Measurements from ENCODE around the gene ANKRD35.
A peak's percentile ranks its signal among the peaks of the same experiment; 100 is the strongest.

The ANKRD35 gene

DNA sequence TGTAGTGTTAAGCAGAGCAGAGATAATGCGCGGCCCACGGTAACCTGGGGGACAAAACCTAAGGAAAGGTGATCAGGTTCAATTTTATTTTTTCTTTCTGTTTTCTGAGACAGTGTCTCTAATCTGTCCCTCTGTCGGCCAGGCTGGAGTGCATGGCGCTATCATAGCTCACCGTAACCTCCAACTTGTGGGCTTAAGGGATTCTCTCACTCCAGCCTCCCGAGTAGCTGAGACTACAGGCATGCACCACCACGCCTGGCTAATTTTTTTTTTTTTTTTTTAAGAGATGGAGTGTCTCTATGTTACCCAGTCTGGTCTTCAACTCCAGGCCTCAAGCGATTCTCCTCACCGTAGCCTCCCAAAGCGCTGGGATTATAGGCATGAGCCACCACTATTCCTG, 724 bp upstream of the ANKRD35 start:
- H3K4me3 ChIP-seq (ENCODE audit: low read depth, low read length): peak overlapping the region; percentile 70; the same call in 1 of the 2 replicates
- no peak for DNase-seq (ENCODE audit: low read depth)
- TF ChIP-seq, protein P1, sequence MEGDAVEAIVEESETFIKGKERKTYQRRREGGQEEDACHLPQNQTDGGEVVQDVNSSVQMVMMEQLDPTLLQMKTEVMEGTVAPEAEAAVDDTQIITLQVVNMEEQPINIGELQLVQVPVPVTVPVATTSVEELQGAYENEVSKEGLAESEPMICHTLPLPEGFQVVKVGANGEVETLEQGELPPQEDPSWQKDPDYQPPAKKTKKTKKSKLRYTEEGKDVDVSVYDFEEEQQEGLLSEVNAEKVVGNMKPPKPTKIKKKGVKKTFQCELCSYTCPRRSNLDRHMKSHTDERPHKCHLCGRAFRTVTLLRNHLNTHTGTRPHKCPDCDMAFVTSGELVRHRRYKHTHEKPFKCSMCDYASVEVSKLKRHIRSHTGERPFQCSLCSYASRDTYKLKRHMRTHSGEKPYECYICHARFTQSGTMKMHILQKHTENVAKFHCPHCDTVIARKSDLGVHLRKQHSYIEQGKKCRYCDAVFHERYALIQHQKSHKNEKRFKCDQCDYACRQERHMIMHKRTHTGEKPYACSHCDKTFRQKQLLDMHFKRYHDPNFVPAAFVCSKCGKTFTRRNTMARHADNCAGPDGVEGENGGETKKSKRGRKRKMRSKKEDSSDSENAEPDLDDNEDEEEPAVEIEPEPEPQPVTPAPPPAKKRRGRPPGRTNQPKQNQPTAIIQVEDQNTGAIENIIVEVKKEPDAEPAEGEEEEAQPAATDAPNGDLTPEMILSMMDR (IDR thresholded peaks at IDR 0.05; ENCODE audit: insufficient read depth, low read depth, low read length, missing control alignments): no peak

DNA sequence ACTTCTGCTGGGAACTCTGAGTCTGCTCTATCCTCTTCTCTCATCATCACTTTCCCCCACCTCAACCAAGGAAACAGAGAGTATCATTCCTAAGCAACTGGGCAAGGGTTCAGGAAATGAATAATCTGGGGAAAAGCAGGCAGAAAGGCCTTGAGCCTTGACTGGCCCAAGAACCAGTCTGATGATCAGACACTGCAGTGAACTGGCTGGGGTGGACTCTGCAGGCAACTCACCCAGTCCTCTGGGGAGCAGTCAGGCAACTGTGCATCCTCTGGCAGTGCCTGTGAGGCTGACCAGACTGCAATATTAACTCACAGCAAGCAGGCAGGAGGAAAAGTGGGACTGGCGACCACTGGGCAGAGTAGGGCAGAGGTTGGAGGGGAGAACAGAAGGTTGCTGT, 991 bp downstream of the ANKRD35 start:
- H3K4me3 ChIP-seq (ENCODE audit: low read depth, low read length): no peak overlapping the region
- no peak for DNase-seq (ENCODE audit: low read depth)
- TF ChIP-seq, protein P1 (IDR thresholded peaks at IDR 0.05; ENCODE audit: insufficient read depth, low read depth, low read length, missing control alignments): no peak

DNA sequence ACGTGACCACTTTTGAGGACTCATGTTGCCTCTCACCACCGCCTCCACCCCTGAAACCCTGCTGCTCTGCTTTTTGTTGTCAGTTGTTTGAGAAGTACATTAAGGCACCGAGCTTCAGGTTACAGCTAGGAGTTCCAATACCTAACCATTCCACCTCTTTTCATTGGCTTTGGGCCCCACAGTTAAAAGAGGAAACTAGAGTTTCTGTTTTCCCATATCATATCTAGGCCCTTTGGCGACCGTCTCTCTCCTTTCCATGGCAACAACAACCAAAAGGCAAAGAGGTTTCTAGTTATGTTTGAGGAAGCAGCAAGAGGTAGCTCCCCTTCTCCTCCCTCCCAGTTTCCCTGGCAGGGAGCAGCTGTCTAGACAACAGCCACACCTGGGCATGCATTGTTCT, 5.9 kb downstream of the ANKRD35 start:
- H3K4me3 ChIP-seq (ENCODE audit: low read depth, low read length): no peak overlapping the region
- TF ChIP-seq, protein P1 (IDR thresholded peaks at IDR 0.05; ENCODE audit: insufficient read depth, low read depth, low read length, missing control alignments): no peak
- DNase-seq (ENCODE audit: low read depth): no peak

DNA sequence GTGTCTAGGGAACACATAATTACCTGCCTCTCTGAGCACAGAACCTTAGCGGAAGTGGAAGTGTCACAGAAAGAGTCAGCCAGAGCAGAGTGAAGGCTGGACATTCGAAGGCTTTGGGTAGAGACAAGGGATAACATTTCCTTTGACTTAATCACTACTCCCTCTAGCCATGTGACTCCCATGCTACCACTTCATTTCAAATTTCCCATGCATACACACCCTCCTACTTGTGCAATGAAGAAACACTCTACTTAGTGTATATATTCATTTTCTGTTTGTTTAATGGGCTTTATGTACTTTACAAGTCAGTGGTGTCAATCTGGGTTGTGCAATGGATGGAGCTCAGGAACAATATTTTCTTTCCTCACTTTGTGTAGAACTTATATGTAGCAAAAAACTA, 6.9 kb downstream of the ANKRD35 start:
- H3K4me3 ChIP-seq (ENCODE audit: low read depth, low read length): no peak overlapping the region
- no peak for DNase-seq (ENCODE audit: low read depth)
- TF ChIP-seq, protein P1 (IDR thresholded peaks at IDR 0.05; ENCODE audit: insufficient read depth, low read depth, low read length, missing control alignments): no peak

DNA sequence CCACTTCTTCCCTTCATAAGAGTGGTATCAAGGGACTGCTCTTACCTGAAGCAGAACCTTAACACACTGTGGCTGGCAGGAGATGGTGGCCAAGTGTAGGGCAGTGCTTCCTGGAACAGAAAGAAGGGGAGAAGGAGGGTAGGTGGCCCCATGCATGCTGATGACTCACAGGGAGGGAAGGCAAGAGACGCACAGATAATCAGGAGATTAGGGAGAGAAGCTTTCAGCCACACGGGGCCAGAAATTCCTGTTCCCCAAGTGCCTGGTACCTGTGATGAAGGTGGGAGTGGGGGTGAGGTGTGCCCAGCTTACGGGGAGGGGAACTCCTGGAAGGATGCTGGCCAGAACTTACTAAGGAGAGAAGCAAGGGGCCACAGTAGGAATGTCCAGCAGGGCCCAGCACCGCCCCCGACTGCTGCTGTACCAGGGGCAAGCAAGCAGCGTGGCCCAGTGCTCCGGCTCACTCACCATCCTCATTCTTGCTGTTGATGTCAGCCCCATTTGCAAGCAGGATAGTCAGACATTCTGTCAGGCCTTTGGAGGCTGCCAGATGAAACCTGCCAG, 7.7 kb downstream of the ANKRD35 start:
- DNase-seq (ENCODE audit: low read depth): no peak
- no peak overlapping the region for H3K4me3 ChIP-seq (ENCODE audit: low read depth, low read length)
- TF ChIP-seq, protein P1 (IDR thresholded peaks at IDR 0.05; ENCODE audit: insufficient read depth, low read depth, low read length, missing control alignments): no peak

DNA sequence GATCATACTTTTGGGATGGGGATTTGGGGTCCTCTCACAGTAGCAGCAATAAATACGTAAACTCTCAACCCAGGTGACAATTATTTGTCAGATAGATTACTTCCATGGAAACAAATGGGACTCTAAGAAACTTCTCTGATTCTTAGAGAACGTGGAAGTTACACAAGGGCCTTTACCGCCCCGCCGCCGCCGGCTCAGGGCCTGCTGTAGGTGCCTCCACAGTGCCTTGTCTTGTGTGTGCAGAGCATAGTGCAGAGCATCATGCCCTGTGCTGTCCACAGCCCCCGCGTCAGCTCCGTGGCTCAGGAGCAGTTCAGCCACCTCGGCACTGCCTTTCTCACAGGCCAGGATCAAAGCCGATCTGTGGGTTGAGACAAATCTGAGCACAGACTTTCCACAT, 11.0 kb downstream of the ANKRD35 start:
- DNase-seq (ENCODE audit: low read depth): no peak
- no peak overlapping the region for H3K4me3 ChIP-seq (ENCODE audit: low read depth, low read length)
- TF ChIP-seq, protein P1 (IDR thresholded peaks at IDR 0.05; ENCODE audit: insufficient read depth, low read depth, low read length, missing control alignments): no peak
